ENCODE results near the gene CASK. TPM values are rescaled to one million over a fixed set of nuclear protein-coding genes. Genes with fewer than 3 reads are reported as not detected.

CASK gene
- total RNA-seq, 2 donors from 2014 or later: 44.3 to 46.1 TPM

- no peaks in the 10 kb centered on the region for H3K4me1 ChIP-seq (ENCODE audit: control insufficient read depth in 1 of 2, low read depth in 2 of 2)
- H3K27me3 ChIP-seq (replicated peaks; ENCODE audit: insufficient read depth): no peaks in the 10 kb centered on the region
- H3K9me3 ChIP-seq: no peaks in the 10 kb centered on the region
- DNase-seq (ENCODE audit: low spot score): no peak
- no peak for ATAC-seq (ENCODE audit: insufficient number of reproducible peaks, low FRiP score, low read depth)
- H3K4me3 ChIP-seq: no peak overlapping the region
- H3K36me3 ChIP-seq: no peaks in the 10 kb centered on the region
- TF ChIP-seq CTCF (IDR thresholded peaks at IDR 0.05): no peak
- H3K27ac ChIP-seq: no peak overlapping the region
These were observed 42.2 kb downstream of the CASK start for GRCh38 chrX:41881166-41881565.

GRCh38 chrX:41877167-41877566 is 46.2 kb downstream of the CASK start:
- H3K36me3 ChIP-seq: no peaks in the 10 kb centered on the region
- TF ChIP-seq CTCF (IDR thresholded peaks at IDR 0.05): no peak
- no peaks in the 10 kb centered on the region for H3K27me3 ChIP-seq (replicated peaks; ENCODE audit: insufficient read depth)
- H3K9me3 ChIP-seq: no peaks in the 10 kb centered on the region
- no peaks in the 10 kb centered on the region for H3K4me1 ChIP-seq (ENCODE audit: control insufficient read depth in 1 of 2, low read depth in 2 of 2)
- DNase-seq (ENCODE audit: low spot score): no peak
- H3K27ac ChIP-seq: no peak overlapping the region
- ATAC-seq (ENCODE audit: insufficient number of reproducible peaks, low FRiP score, low read depth): no peak
- no peak overlapping the region for H3K4me3 ChIP-seq

- Histone ChIP-seq H3K36me3 (no peaks in the 10 kb centered on the region), H3K27me3 (replicated peaks; ENCODE audit: insufficient read depth) (no peaks in the 10 kb centered on the region), H3K27ac (no peak overlapping the region), H3K4me3 (no peak overlapping the region), H3K9me3 (no peaks in the 10 kb centered on the region), H3K4me1 (ENCODE audit: control insufficient read depth in 1 of 2, low read depth in 2 of 2) (no peaks in the 10 kb centered on the region)
- DNase-seq (ENCODE audit: low spot score): no peak
- no peak for TF ChIP-seq CTCF (IDR thresholded peaks at IDR 0.05)
- ATAC-seq (ENCODE audit: insufficient number of reproducible peaks, low FRiP score, low read depth): no peak
These were observed 48.2 kb downstream of the CASK start for GRCh38 chrX:41875142-41875541.

GRCh38 chrX:41870719-41871151 is 52.6 kb downstream of the CASK start:
- no peak for TF ChIP-seq CTCF (IDR thresholded peaks at IDR 0.05)
- DNase-seq (ENCODE audit: low spot score): no peak
- no peaks in the 10 kb centered on the region for H3K4me1 ChIP-seq (ENCODE audit: control insufficient read depth in 1 of 2, low read depth in 2 of 2)
- H3K27me3 ChIP-seq (replicated peaks; ENCODE audit: insufficient read depth): no peaks in the 10 kb centered on the region
- no peaks in the 10 kb centered on the region for H3K9me3 ChIP-seq
- no peaks in the 10 kb centered on the region for H3K36me3 ChIP-seq
- H3K27ac ChIP-seq: no peak overlapping the region
- H3K4me3 ChIP-seq: no peak overlapping the region
- no peak for ATAC-seq (ENCODE audit: insufficient number of reproducible peaks, low FRiP score, low read depth)

- TF ChIP-seq CTCF (IDR thresholded peaks at IDR 0.05): no peak
- ATAC-seq (ENCODE audit: insufficient number of reproducible peaks, low FRiP score, low read depth): no peak
- H3K27me3 ChIP-seq (replicated peaks; ENCODE audit: insufficient read depth): no peaks in the 10 kb centered on the region
- no peak overlapping the region for H3K27ac ChIP-seq
- H3K9me3 ChIP-seq: no peaks in the 10 kb centered on the region
- no peak overlapping the region for H3K4me3 ChIP-seq
- DNase-seq (ENCODE audit: low spot score): no peak
- no peaks in the 10 kb centered on the region for H3K4me1 ChIP-seq (ENCODE audit: control insufficient read depth in 1 of 2, low read depth in 2 of 2)
- no peaks in the 10 kb centered on the region for H3K36me3 ChIP-seq
These were observed 54.9 kb downstream of the CASK start for GRCh38 chrX:41868392-41868977.

All from thoracic aorta (tissue), 2 donors.